ENCODE measurements around the gene PDCL2.

GRCh38 chr4:55598641-55599040 lies 6.6 kb upstream of the PDCL2 start:
- no peak for TF ChIP-seq CTCF (IDR thresholded peaks at IDR 0.05)
- TF ChIP-seq EP300 (IDR thresholded peaks at IDR 0.05), result no peak
